NOMO-1 treated with DMSO at 0.1 percent for 48 hours (cell line): ENCODE measurements around the gene OSTF1.
A peak's percentile ranks its signal among the peaks of the same experiment; 100 is the strongest.

ENCODE experiments used
- DNase-seq: peaks from one replicate; lab custom pipeline; 2025; ENCODE audit not compliant: unreplicated experiment; lab: John Stamatoyannopoulos, UW

Gene OSTF1

DNA sequence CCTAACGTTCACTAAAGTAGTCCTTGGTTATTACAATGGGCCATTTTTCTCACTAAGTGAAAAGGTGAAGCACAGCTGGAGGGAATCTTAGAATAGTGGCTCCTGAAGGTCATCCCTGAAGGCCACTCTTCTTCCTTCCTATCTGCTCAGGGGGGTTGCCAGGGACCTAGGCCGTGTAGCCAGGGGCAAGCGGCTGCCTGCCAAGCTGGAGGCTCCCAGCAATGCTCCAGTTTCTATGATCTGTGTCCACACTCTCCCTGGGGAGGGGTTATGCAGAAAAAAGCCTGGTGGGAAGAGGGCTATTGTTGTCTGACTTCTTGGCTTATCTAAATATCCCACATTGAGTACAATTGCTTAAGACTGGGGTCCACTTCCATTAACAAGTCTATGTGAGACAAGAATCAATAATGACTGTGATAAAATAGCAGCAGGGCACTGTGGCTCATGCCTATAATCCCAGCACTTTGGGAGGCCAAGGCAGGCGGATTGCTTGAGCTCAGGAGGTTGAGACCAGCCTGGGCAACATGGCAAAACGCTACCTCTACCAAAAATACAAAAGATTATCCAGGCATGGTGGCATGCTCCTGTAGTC lies 4.1 kb upstream of the OSTF1 start:
- no peak for DNase-seq

GRCh38 chr9:75085640-75086039 lies 2.7 kb upstream of the OSTF1 start:
- no peak for DNase-seq

GRCh38 chr9:75086541-75087288 lies 1.6 kb upstream of the OSTF1 start:
- no peak for DNase-seq

DNA sequence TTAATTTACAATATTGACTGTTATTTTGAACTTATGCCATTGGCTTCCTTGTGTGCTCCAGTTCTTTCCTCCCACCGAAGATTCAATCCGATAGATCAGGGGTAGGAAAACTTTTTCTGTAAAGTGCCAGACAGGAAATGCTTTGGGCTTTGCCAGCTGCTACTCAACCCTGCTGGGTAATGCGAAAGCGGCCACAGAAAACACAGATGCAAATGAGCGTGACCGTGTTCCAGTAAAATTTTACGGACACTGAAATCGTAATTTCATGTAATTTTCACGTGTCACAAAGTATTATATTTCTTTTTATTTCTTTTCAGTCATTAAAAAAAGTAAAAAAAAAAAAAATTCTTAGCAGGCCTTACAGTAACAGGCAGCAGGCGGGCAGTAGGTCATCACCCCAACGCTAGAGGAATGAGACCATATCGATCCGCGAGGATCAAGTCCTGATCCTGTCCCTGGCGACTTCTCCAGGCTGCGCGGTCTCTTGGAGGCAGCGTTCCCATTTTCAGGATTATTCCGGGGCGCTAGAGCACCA lies 958 bp upstream of the OSTF1 start:
- peak; percentile 1 for DNase-seq

GRCh38 chr9:75088646-75089372 lies 495 bp downstream of the OSTF1 start:
- DNase-seq = peak; percentile 62

DNA sequence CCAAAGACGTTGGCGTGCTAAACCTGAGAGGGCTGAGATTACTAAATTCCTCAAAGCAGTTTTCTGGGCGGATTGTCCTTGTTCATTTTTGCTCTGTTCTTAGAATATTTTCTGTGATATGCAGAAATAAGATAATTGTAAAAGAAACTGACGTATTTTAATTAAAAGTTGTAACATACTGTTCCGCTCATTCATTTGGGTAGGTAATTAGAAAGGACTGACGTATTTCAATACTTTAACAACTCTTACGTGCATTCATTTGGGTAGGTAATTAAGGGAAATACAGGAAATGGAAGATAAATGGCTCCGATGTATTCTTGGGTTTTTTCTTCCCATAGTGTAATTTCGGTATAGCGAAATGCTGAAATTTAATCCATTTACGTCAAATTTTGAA lies 1.1 kb downstream of the OSTF1 start:
- DNase-seq = no peak

DNA sequence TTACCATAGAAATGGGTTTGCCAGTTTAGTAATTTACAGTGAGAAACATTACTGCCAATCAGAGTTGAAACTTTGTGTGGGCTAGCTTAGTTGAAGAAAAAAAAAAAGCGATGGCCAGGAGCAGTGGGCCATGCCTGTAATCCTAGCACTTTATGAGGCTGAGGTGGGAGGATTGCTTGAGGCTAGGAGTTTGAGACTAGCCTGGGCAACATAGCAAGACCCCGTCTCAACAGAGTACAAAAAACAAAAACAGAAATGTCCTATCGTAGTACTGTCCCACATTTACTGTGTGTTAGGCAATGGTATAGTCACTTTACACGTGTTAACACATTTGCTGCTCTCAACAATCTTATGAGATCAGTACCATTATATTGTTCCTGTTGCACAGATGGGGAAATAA lies 2.3 kb downstream of the OSTF1 start:
- DNase-seq = no peak

DNA sequence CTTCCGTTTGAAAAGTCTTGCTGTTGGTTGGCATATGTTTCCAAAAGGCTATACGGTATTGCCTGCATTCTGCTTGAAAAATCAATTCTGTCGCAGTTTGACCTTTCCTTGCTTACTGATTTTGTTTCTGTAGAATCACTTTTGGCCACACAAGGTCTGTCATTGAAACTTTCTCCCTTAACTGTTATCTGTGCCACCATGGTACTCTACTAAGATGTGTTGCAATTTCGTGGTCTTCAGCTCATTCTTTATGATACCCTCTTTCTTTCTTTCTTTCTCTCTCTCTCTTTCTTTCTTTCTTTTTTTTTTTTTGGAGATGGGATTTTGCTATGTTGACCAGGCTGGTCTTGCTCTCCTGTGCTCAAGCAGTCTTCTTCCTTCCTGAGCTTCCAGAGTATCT lies 4.5 kb downstream of the OSTF1 start:
- DNase-seq = no peak

DNA sequence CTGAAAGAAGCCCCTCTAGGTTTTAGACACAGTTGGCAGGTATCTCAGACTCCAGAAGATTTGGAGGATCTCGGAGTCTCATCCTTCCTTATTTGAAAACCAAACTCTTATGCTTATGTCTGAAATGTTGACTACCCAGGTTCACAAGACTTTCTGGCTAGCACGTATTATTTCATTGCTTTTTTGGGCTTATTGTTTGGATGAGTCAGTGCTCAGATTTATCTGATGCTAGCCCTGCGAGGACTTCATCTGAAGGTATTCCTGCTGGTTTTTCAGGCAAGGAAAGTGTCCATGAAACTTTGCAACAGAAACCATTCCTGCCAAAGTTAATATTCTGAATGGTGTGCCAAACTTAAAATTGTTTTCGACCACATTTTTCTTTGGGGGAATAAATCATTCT lies 8.5 kb downstream of the OSTF1 start:
- DNase-seq = no peak

DNA sequence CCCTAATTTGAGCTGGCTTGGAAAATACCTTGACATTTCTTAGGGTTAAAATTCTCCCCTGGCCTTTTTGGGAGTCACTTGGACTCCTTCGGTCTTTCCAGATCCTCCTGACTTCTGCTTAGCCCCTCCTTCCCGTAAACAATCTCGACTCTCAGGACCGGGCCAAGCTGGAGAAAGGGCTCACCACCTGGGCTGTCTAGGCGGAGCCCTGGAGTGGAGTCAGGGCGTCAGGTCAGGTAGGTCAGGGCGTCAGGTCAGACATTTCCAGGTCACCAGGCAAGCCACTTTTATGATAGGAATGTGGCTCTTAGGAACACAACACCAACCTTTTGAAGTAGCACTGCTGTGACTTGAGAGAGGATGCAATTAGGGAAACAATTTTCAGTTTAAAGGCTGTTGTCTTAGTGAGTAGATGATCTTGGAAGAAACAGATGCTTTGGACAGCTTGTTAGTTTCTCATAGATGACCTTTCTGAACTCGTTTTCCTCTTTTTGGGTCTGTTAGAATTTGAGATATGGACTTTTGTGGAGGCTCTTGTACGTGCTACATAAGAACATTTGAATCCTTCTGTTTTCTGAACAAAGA lies 12.8 kb downstream of the OSTF1 start:
- DNase-seq = no peak

DNA sequence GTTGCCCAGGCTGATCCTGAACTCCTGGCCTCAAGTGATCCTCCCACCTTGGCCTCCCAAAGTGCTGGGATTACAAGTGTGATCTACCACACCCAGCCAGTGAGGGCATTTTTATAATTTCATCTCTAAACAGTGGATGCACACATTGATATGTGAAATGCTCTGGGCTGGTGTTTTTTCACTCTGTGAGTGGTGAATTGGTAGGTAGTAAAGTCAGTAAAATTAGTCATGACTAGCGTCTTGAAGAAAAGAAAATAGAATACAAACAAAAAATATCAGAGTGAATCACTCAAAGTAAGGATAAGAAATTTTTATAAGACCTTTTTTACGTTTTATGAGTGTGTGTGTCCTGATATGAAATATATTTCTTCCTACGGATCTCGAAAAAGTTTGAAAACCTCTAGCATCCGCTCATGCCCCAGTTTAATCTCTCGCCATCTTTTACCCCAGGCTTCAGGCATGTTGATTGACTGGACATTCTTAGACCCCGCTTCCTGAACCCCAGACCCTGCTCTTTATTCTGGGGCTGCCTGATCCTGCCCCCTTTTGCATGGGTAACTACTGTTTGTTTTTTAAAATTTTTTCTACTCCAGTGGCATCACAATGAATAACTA lies 14.0 kb downstream of the OSTF1 start:
- DNase-seq = no peak

GRCh38 chr9:75104607-75105006 lies 16.3 kb downstream of the OSTF1 start:
- no peak for DNase-seq

GRCh38 chr9:75105019-75105540 lies 16.8 kb downstream of the OSTF1 start:
- DNase-seq = no peak

- DNase-seq = no peak
These were observed 17.5 kb downstream of the OSTF1 start for GRCh38 chr9:75105841-75106240.

DNA sequence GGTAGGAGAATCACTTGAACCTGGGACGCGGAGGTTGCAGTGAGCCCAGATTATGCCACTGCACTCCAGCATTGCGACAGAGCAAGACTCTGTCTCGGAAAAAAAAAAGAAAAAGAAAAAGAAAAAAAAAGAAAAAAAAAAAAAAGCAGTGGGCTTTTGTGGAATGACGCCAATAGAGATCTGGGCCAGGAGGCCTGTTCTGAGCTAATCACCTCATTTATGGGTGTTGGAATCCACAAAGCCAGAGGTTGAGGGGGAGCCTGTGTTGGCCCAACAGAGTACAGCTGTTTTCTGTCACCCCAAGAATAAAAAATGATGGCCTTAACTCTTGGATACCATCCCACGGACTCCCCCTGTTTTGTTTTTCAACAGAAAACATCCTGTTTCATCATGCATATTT lies 18.5 kb downstream of the OSTF1 start:
- DNase-seq = no peak

DNA sequence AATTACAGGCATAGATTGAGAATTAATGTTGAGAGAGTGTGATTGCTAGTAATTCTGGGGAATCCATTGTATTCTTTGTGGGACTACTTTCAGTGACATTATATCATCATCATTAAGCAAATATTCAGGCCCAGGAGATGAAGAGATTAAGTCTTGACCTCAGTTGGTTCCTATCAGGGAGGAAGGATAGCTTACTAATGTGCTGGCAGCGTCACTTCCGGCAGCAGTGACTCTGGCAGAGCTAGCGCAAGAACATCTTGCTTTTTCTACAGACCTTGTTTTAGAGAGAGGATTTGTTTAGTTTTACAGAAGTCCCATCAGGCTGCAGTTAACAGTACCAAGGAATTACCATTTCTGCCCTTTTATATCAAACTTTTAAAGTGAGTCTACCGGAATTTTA lies 20.3 kb downstream of the OSTF1 start:
- no peak for DNase-seq

DNA sequence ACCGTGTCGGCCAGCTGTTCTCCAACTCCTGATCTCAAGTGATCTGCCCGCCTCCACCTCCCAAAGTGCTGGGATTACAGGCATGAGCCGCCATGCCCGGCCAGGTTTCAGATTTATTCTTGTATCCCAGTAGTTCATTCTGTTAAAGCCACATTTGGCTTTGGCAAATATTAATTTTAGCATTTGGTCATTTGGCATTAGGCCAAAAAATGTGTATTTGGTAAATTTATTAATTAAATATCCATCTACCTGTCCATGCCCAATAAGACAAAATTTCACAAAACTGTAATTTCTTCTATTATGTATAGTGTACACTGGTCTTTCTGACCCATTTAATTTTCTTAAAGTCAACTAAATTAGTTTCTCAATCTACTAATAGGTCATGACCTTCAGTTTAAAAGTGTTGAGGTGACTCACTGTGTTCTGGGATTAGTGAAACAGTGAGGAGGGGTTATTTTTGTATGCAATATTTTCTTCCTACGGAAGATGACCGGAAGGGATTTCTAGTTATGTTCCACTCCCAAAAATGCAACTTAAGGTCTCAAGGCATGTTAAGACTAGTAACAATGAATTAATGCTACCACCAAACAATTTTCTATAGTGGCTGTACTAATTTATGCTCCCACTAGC lies 21.0 kb downstream of the OSTF1 start:
- no peak for DNase-seq

DNA sequence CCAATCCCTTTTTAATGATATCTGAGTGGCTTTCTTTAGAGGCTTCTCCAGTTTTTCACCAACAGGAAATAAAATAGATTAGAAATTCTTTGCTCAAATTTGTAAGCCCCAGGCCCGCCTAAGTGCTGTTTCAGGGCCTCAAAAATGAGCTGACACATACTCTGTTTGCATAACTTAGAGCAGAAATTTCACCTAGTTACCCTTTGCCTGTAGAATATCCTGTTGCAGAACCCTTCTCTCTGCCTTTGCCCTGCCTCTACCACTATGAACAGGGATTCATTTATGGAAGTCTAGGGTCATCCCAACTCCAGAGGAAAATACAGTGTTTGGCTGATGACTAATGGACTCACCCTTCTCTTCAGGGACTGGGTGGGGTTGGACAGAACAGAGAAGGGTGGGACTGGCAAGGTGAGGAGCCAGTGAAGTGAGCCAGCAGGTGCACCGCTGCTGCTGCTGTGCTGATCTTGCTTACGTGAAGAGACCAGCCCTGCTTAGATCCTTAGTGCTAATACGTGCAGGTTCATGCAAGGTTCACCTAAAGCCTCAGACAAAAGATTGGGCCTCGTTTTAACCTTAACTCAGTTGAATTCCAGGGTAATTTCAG lies 22.8 kb downstream of the OSTF1 start:
- DNase-seq = no peak

DNA sequence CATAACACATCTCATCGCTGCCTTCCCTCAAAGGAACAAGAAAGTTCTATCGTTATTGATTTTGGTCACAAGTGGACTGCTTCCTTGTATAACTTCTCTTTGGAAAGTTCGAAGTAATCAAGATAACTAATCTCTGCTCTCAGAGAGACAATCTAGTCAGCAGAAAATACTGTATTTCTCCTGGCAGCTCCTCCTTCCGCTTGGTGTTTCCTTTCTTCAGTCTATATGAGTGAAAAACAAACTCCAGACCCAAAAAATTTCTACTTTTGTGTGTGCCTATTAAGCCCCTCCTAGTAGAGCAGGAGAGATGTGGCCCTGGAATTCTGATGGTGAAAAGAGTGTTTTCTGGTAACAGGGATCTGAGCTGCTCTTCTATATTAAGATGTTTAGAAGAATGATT lies 24.5 kb downstream of the OSTF1 start:
- no peak for DNase-seq

- DNase-seq = no peak
These were observed 28.0 kb downstream of the OSTF1 start for GRCh38 chr9:75116306-75116705.
